Measurements from ENCODE around the gene SGK2. TPM values are rescaled to one million over a fixed set of nuclear protein-coding genes. Genes with fewer than 3 reads are reported as not detected.

SGK2 gene
- total RNA-seq, 1 experiment from 2014 or later: 0.90 TPM

GRCh38 chr20:43572891-43573290 is 14.1 kb downstream of the SGK2 start:
- Histone ChIP-seq H3K4me3 (ENCODE audit: low read depth in 2 of 2, low read length in 2 of 2) (no peak overlapping the region), H3K4me1 (ENCODE audit: control insufficient read depth, insufficient read depth, low read length) (no peaks in the 10 kb centered on the region), H3K9me3 (ENCODE audit: control insufficient read depth, insufficient read depth, low read depth, low read length) (no peaks in the 10 kb centered on the region), H3K27me3 (ENCODE audit: control insufficient read depth, insufficient read depth, low read length) (no peaks in the 10 kb centered on the region), H3K36me3 (ENCODE audit: control insufficient read depth, insufficient read depth, low read length) (no peaks in the 10 kb centered on the region), H3K27ac (ENCODE audit: low read length) (no peak overlapping the region)
- TF ChIP-seq SIN3A (IDR thresholded peaks at IDR 0.05; ENCODE audit: borderline replicate concordance, insufficient read depth, low read depth, low read length): no peak
- TF ChIP-seq, protein P1, sequence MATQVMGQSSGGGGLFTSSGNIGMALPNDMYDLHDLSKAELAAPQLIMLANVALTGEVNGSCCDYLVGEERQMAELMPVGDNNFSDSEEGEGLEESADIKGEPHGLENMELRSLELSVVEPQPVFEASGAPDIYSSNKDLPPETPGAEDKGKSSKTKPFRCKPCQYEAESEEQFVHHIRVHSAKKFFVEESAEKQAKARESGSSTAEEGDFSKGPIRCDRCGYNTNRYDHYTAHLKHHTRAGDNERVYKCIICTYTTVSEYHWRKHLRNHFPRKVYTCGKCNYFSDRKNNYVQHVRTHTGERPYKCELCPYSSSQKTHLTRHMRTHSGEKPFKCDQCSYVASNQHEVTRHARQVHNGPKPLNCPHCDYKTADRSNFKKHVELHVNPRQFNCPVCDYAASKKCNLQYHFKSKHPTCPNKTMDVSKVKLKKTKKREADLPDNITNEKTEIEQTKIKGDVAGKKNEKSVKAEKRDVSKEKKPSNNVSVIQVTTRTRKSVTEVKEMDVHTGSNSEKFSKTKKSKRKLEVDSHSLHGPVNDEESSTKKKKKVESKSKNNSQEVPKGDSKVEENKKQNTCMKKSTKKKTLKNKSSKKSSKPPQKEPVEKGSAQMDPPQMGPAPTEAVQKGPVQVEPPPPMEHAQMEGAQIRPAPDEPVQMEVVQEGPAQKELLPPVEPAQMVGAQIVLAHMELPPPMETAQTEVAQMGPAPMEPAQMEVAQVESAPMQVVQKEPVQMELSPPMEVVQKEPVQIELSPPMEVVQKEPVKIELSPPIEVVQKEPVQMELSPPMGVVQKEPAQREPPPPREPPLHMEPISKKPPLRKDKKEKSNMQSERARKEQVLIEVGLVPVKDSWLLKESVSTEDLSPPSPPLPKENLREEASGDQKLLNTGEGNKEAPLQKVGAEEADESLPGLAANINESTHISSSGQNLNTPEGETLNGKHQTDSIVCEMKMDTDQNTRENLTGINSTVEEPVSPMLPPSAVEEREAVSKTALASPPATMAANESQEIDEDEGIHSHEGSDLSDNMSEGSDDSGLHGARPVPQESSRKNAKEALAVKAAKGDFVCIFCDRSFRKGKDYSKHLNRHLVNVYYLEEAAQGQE (IDR thresholded peaks at IDR 0.05; ENCODE audit: insufficient read depth in 1 of 2, low read depth in 2 of 2, low read length in 1 of 2): no peak
- no peak for TF ChIP-seq TCF7L2 (IDR thresholded peaks at IDR 0.05; ENCODE audit: low read depth, low read length)
- no peak for TF ChIP-seq POLR2AphosphoS5 (IDR thresholded peaks at IDR 0.05; ENCODE audit: low read depth, low read length)
- TF ChIP-seq, protein P2, sequence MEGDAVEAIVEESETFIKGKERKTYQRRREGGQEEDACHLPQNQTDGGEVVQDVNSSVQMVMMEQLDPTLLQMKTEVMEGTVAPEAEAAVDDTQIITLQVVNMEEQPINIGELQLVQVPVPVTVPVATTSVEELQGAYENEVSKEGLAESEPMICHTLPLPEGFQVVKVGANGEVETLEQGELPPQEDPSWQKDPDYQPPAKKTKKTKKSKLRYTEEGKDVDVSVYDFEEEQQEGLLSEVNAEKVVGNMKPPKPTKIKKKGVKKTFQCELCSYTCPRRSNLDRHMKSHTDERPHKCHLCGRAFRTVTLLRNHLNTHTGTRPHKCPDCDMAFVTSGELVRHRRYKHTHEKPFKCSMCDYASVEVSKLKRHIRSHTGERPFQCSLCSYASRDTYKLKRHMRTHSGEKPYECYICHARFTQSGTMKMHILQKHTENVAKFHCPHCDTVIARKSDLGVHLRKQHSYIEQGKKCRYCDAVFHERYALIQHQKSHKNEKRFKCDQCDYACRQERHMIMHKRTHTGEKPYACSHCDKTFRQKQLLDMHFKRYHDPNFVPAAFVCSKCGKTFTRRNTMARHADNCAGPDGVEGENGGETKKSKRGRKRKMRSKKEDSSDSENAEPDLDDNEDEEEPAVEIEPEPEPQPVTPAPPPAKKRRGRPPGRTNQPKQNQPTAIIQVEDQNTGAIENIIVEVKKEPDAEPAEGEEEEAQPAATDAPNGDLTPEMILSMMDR (IDR thresholded peaks at IDR 0.05): no peak
- no TSS peak for BruUV-seq (replicated peaks)
- CTCF ChIA-PET: no interaction called here
- intact Hi-C loops (cut with micrococcal nuclease; ENCODE audit: unreplicated experiment) (no loop called here), in situ Hi-C loops (cut with HindIII; ENCODE audit: low pct_unique_long_range_greater_than_20kb, low sequenced_read_pairs) (no loop called here)
- DNase-seq (ENCODE audit: low read depth, low spot score) (no peak), ATAC-seq (no peak)
- POLR2A ChIA-PET: no interaction called here

DNA sequence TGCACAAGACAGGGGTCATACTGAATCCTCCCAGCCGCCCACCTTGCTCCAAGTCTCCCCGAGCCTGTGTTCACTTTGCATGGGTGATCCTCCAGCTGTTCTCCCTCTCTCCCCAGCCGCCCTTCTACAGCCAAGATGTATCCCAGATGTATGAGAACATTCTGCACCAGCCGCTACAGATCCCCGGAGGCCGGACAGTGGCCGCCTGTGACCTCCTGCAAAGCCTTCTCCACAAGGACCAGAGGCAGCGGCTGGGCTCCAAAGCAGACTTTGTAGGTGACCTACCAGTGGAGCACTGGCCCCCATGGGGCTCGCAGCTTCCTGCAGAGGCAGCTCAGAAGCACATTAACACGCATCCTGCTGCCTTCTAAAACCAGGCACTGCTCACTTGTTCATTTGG is 17.3 kb downstream of the SGK2 start:
- CTCF ChIA-PET: no interaction called here
- POLR2A ChIA-PET: no interaction called here
- no TSS peak for BruUV-seq (replicated peaks)

More for the DNA sequence above, 17.3 kb downstream of the SGK2 start:
- Histone ChIP-seq H3K4me3 (ENCODE audit: low read depth in 2 of 2, low read length in 2 of 2) (no peak overlapping the region), H3K4me1 (ENCODE audit: control insufficient read depth, insufficient read depth, low read length) (no peaks in the 10 kb centered on the region), H3K9me3 (ENCODE audit: control insufficient read depth, insufficient read depth, low read depth, low read length) (no peaks in the 10 kb centered on the region), H3K36me3 (ENCODE audit: control insufficient read depth, insufficient read depth, low read length) (no peaks in the 10 kb centered on the region), H3K27me3 (ENCODE audit: control insufficient read depth, insufficient read depth, low read length) (no peaks in the 10 kb centered on the region), H3K27ac (ENCODE audit: low read length) (no peak overlapping the region)
- in situ Hi-C loops (cut with HindIII; ENCODE audit: low pct_unique_long_range_greater_than_20kb, low sequenced_read_pairs) (no loop called here), intact Hi-C loops (cut with micrococcal nuclease; ENCODE audit: unreplicated experiment) (no loop called here)
- no peak for TF ChIP-seq SIN3A (IDR thresholded peaks at IDR 0.05; ENCODE audit: borderline replicate concordance, insufficient read depth, low read depth, low read length)
- no peak for TF ChIP-seq TCF7L2 (IDR thresholded peaks at IDR 0.05; ENCODE audit: low read depth, low read length)
- TF ChIP-seq, protein P1 (IDR thresholded peaks at IDR 0.05; ENCODE audit: insufficient read depth in 1 of 2, low read depth in 2 of 2, low read length in 1 of 2): no peak
- TF ChIP-seq, protein P2 (IDR thresholded peaks at IDR 0.05): no peak
- no peak for TF ChIP-seq POLR2AphosphoS5 (IDR thresholded peaks at IDR 0.05; ENCODE audit: low read depth, low read length)
- DNase-seq (ENCODE audit: low read depth, low spot score): no peak
- ATAC-seq: peak; percentile 34; the same call in 1 of the 2 replicates
